SK-N-SH treated with all-trans-retinoic acid at 6 μM for 48 hours (cell line): ENCODE results near the gene VAV3.

Source experiments
- BACH2 ChIP-seq: fragments of 250-450 bp; sonication (Bioruptor Pico); IDR thresholded peaks from 2 replicates; pipeline ENCODE4 v1.9.0; 2021; ENCODE audit warnings: mild to moderate bottlenecking, borderline replicate concordance
- CSDC2 ChIP-seq: fragments of 250-450 bp; sonication (Bioruptor Pico); IDR thresholded peaks from 2 replicates; pipeline ENCODE4 v1.5.0; 2020; ENCODE audit warnings: mild to moderate bottlenecking, moderate library complexity
- ESRRG ChIP-seq: fragments of 250-450 bp; sonication (Bioruptor Pico); IDR thresholded peaks from 2 replicates; pipeline ENCODE4 v1.6.1; 2021; ENCODE audit warnings: mild to moderate bottlenecking
- GLIS3 ChIP-seq: fragments of 250-450 bp; sonication (Bioruptor Pico); IDR thresholded peaks from 2 replicates; pipeline ENCODE4 v1.5.0; 2020; ENCODE audit warnings: mild to moderate bottlenecking, moderate library complexity
- ISL1 ChIP-seq: fragments of 250-450 bp; sonication (Bioruptor Pico); IDR thresholded peaks from 2 replicates; pipeline ENCODE4 v2.1.2; 2022; ENCODE audit warnings: mild to moderate bottlenecking, moderate library complexity
- RARB ChIP-seq: fragments of 250-450 bp; sonication (Bioruptor Pico); IDR thresholded peaks from 2 replicates; pipeline ENCODE4 v1.8.0; 2021; ENCODE audit warnings: mild to moderate bottlenecking, moderate library complexity
- SNAI2 ChIP-seq: fragments of 250-450 bp; sonication (Bioruptor Pico); IDR thresholded peaks from 2 replicates; pipeline ENCODE4 v1.5.0; 2020; ENCODE audit warnings: mild to moderate bottlenecking, moderate library complexity
- ZFP3 ChIP-seq: fragments of 250-450 bp; sonication (Bioruptor Pico); IDR thresholded peaks from 2 replicates; pipeline ENCODE4 v1.5.0; 2020; ENCODE audit warnings: mild to moderate bottlenecking, moderate library complexity
- ZNF8 ChIP-seq: fragments of 450-650 bp; formaldehyde crosslinking; IDR thresholded peaks from 2 replicates; pipeline ENCODE4 v1.5.0; 2020; ENCODE audit warnings: mild to moderate bottlenecking, moderate library complexity
- TF ChIP-seq, protein P1 (sequence below): fragments of 250-450 bp; sonication (Bioruptor Pico); IDR thresholded peaks from 2 replicates; pipeline ENCODE4 v1.8.0; 2021; ENCODE audit warnings: low read depth, mild to moderate bottlenecking, moderate library complexity, borderline replicate concordance
- TF ChIP-seq, protein P2 (sequence below): fragments of 250-450 bp; sonication (Bioruptor Pico); IDR thresholded peaks from 2 replicates; pipeline ENCODE4 v1.8.0; 2020; ENCODE audit warnings: mild to moderate bottlenecking, moderate library complexity, borderline replicate concordance
- TF ChIP-seq, protein P3 (sequence below): fragments of 250-450 bp; sonication (Bioruptor Pico); IDR thresholded peaks from 2 replicates; pipeline ENCODE4 v1.5.1; 2021; ENCODE audit warnings: mild to moderate bottlenecking, moderate library complexity

DNA sequence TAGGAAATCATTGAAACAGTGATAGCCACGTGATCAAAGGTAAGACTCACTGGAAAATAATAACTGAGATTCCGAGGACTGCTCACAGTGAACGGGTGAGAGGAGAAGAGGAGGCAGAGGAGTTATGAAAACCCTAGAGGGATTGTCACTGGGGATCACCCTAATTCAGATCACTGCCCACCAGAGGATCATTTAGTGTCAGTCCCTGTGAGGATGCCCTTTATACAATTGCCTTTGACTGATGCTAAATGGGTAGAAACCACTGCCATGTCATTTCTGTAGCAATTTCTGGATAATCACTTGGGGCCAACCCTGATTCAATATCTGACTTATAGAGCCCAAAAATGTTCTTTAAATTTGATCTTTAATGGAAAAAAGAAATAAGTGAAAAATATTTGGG, 14.1 kb upstream of the VAV3 start:
- TF ChIP-seq ESRRG (CRISPR knock-in tag) (no peak), ZNF8 (no peak), BACH2 (no peak), RARB (CRISPR knock-in tag) (no peak), SNAI2 (CRISPR knock-in tag) (no peak), ZFP3 (CRISPR knock-in tag) (no peak), GLIS3 (no peak), CSDC2 (no peak), ISL1 (CRISPR knock-in tag) (no peak)
- TF ChIP-seq, protein P1, sequence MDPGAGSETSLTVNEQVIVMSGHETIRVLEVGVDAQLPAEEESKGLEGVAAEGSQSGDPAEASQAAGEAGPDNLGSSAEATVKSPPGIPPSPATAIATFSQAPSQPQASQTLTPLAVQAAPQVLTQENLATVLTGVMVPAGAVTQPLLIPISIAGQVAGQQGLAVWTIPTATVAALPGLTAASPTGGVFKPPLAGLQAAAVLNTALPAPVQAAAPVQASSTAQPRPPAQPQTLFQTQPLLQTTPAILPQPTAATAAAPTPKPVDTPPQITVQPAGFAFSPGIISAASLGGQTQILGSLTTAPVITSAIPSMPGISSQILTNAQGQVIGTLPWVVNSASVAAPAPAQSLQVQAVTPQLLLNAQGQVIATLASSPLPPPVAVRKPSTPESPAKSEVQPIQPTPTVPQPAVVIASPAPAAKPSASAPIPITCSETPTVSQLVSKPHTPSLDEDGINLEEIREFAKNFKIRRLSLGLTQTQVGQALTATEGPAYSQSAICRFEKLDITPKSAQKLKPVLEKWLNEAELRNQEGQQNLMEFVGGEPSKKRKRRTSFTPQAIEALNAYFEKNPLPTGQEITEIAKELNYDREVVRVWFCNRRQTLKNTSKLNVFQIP (CRISPR knock-in tag) = no peak
- TF ChIP-seq, protein P2, sequence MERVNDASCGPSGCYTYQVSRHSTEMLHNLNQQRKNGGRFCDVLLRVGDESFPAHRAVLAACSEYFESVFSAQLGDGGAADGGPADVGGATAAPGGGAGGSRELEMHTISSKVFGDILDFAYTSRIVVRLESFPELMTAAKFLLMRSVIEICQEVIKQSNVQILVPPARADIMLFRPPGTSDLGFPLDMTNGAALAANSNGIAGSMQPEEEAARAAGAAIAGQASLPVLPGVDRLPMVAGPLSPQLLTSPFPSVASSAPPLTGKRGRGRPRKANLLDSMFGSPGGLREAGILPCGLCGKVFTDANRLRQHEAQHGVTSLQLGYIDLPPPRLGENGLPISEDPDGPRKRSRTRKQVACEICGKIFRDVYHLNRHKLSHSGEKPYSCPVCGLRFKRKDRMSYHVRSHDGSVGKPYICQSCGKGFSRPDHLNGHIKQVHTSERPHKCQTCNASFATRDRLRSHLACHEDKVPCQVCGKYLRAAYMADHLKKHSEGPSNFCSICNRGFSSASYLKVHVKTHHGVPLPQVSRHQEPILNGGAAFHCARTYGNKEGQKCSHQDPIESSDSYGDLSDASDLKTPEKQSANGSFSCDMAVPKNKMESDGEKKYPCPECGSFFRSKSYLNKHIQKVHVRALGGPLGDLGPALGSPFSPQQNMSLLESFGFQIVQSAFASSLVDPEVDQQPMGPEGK (CRISPR knock-in tag) = no peak
- TF ChIP-seq, protein P3, sequence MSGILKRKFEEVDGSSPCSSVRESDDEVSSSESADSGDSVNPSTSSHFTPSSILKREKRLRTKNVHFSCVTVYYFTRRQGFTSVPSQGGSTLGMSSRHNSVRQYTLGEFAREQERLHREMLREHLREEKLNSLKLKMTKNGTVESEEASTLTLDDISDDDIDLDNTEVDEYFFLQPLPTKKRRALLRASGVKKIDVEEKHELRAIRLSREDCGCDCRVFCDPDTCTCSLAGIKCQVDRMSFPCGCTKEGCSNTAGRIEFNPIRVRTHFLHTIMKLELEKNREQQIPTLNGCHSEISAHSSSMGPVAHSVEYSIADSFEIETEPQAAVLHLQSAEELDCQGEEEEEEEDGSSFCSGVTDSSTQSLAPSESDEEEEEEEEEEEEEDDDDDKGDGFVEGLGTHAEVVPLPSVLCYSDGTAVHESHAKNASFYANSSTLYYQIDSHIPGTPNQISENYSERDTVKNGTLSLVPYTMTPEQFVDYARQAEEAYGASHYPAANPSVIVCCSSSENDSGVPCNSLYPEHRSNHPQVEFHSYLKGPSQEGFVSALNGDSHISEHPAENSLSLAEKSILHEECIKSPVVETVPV (CRISPR knock-in tag) = no peak
